ENCODE measurements around the gene TSPAN11. TPM values are rescaled to one million over a fixed set of nuclear protein-coding genes. Genes with fewer than 3 reads are reported as not detected.

TSPAN11 gene
- total and polyA plus RNA-seq, 12 donors = 0.30 to 6.2 (median 1.2) TPM

GRCh38 chr12:31002361-31002725 is 75.8 kb downstream of the TSPAN11 start:
- Histone ChIP-seq H3K27me3 (no peaks in the 10 kb centered on the region), H3K4me3 (no peak overlapping the region), H3K36me3 (replicated peaks in 1 of 2) (no peaks in the 10 kb centered on the region), H3K9me3 (replicated peaks in 1 of 3) (no peaks in the 10 kb centered on the region), H3K4me1 (replicated peaks in 1 of 2) (no peaks in the 10 kb centered on the region), H3K27ac (no peak overlapping the region)
- intact Hi-C loops (cut with DNase I) = no loop called here
- DNase-seq = peak in 1 of 7 donors; percentile 3
- WGBS, 4 donors = 86 to 100% (median 89%) methylated on average over 1 to 5 of the region's 5 CpGs
- TF ChIP-seq, protein P1, sequence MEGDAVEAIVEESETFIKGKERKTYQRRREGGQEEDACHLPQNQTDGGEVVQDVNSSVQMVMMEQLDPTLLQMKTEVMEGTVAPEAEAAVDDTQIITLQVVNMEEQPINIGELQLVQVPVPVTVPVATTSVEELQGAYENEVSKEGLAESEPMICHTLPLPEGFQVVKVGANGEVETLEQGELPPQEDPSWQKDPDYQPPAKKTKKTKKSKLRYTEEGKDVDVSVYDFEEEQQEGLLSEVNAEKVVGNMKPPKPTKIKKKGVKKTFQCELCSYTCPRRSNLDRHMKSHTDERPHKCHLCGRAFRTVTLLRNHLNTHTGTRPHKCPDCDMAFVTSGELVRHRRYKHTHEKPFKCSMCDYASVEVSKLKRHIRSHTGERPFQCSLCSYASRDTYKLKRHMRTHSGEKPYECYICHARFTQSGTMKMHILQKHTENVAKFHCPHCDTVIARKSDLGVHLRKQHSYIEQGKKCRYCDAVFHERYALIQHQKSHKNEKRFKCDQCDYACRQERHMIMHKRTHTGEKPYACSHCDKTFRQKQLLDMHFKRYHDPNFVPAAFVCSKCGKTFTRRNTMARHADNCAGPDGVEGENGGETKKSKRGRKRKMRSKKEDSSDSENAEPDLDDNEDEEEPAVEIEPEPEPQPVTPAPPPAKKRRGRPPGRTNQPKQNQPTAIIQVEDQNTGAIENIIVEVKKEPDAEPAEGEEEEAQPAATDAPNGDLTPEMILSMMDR (IDR thresholded peaks at IDR 0.05) = no peak
- no peak for TF ChIP-seq POLR2A (IDR thresholded peaks at IDR 0.05)

DNA sequence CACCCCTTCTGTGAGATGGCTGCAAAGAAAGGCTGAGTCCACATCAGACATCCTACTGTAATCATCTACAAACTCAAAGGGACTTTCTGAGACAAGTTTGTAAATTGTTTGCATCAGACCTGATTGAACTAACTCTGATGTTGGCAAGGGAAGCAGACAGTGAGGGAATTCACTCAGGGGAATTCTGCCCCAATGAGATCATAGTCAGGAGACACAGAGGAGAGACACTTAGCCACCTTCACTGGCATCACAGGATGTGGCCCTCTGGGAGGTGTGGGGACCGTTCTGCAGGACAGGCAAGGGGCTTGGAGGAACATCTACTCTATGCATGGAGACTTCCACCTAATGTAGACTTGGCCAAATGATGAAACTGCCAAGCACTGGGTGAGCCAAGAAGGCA is 76.5 kb downstream of the TSPAN11 start:
- peak in 1 of 7 donors; percentile 8 for DNase-seq
- WGBS, 4 donors = 63 to 89% (median 76%) methylated on average over 1 of the region's 1 CpG
- no peaks in the 10 kb centered on the region for H3K27me3 ChIP-seq
- H3K9me3 ChIP-seq (replicated peaks in 1 of 3) = no peaks in the 10 kb centered on the region
- TF ChIP-seq, protein P1 (IDR thresholded peaks at IDR 0.05) = no peak
- no peak for TF ChIP-seq POLR2A (IDR thresholded peaks at IDR 0.05)
- no peaks in the 10 kb centered on the region for H3K4me1 ChIP-seq (replicated peaks in 1 of 2)
- no peaks in the 10 kb centered on the region for H3K36me3 ChIP-seq (replicated peaks in 1 of 2)
- H3K27ac ChIP-seq = no peak overlapping the region
- intact Hi-C loops (cut with DNase I) = no loop called here
- no peak overlapping the region for H3K4me3 ChIP-seq

DNA sequence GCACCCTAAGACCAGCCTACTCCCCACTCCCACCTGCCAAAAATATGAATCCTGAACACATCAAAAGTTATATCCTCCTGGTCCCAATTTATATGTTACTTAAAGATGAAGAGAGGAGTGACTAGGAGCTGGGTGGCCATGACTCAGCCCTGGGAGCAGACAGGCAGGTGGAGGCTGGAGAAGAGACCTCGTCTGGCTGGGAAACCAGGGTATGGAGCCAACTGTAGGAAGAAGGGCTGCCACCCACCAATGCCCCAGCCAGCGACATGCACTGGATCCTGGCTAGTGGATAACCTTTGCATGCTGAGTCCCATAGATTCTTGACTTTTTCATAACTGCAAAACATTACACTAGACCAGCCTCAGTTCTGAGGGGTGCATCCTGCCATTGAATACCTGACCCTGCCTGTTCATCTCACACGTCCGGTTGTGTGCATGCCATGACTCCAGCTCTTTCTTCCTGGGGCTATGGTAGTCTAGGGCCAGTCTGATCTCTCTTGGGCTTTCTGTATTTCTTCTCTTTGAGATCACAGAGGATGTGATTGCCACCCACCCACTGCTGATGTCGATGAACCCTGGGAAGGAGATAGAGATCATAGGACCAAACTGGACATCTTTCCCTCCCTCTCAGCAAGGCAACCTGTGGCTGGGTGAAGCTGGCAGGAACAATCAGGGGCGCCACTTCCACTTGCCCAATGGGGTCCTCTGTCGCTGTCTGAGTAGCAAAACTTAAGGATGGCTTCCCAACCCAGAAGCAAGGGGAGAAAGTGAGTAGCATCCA is 77.5 kb downstream of the TSPAN11 start:
- Histone ChIP-seq H3K9me3 (replicated peaks in 1 of 3) (no peaks in the 10 kb centered on the region), H3K36me3 (replicated peaks in 1 of 2) (no peaks in the 10 kb centered on the region), H3K27me3 (no peaks in the 10 kb centered on the region), H3K4me3 (no peak overlapping the region), H3K4me1 (replicated peaks in 1 of 2) (no peaks in the 10 kb centered on the region), H3K27ac (no peak overlapping the region)
- DNase-seq = peak in 1 of 7 donors; percentile 6
- 89 to 96% (median 92%) methylated on average over 6 to 7 of the region's 7 CpGs for WGBS, 4 donors
- TF ChIP-seq, protein P1 (IDR thresholded peaks at IDR 0.05) = no peak
- intact Hi-C loops (cut with DNase I) = no loop called here

DNA sequence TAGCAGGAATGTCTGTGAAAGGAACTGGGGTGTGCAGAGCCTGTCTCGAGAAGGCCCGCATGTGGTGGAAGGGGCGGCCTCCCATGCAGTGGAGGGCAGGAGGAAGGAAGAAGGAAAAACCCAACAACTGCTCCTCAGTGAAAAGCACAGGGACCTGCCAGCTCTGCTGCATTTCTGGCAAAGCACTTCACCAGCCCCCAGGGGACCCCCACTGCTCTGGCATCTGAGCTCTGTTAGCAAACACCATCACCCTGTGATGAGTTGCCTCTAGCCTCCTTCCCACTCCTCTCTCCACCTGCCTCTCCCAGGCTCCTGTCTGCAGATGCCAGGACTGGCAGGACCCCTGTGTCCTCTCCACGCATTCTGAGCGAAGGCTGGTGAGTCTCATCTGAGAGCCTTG is 78.1 kb downstream of the TSPAN11 start:
- H3K27ac ChIP-seq = no peak overlapping the region
- WGBS, 4 donors = 86 to 91% (median 88%) methylated on average over 5 of the region's 5 CpGs
- no peak for TF ChIP-seq POLR2A (IDR thresholded peaks at IDR 0.05)
- TF ChIP-seq, protein P1 (IDR thresholded peaks at IDR 0.05) = no peak

More for the DNA sequence above, 78.1 kb downstream of the TSPAN11 start:
- H3K4me1 ChIP-seq (replicated peaks in 1 of 2) = no peaks in the 10 kb centered on the region
- H3K27me3 ChIP-seq = no peaks in the 10 kb centered on the region
- H3K36me3 ChIP-seq (replicated peaks in 1 of 2) = no peaks in the 10 kb centered on the region
- DNase-seq = no peak
- intact Hi-C loops (cut with DNase I) = no loop called here
- no peak overlapping the region for H3K4me3 ChIP-seq
- no peaks in the 10 kb centered on the region for H3K9me3 ChIP-seq (replicated peaks in 1 of 3)

Measured in adrenal gland (tissue), 12 donors.